Nephron (organoid): ENCODE measurements around the gene GSG1L.

Experiments
- H3K27ac Mint-ChIP-seq, 3 experiments: 2 replicates each; pipeline ENCODE4 v1.8.0; 2020; ENCODE audit warnings: mixed read lengths in 3 of 3, mild to moderate bottlenecking in 2 of 3, moderate library complexity in 1 of 3
- H3K27me3 Mint-ChIP-seq: 2 replicates; pipeline ENCODE4 v1.8.0; 2021; ENCODE audit warnings: low read depth, mild to moderate bottlenecking, moderate library complexity, mixed read lengths
- H3K36me3 Mint-ChIP-seq: 2 replicates; pipeline ENCODE4 v1.8.0; 2020; ENCODE audit warnings: low read depth, mixed read lengths
- H3K4me1 Mint-ChIP-seq: 2 replicates; pipeline ENCODE4 v1.8.0; 2020; ENCODE audit warnings: mixed read lengths
- H3K4me3 Mint-ChIP-seq, 3 experiments: 2 replicates each; pipeline ENCODE4 v1.8.0; 2020; ENCODE audit warnings: mild to moderate bottlenecking in 3 of 3, mixed read lengths in 3 of 3, moderate library complexity in 2 of 3
- H3K9me3 Mint-ChIP-seq: 2 replicates; pipeline ENCODE4 v1.8.0; 2020; ENCODE audit warnings: mixed read lengths
- CTCF ChIP-seq, 3 experiments: fragments of 200-600 bp; sonication (generic); IDR thresholded peaks; one replicate each; pipeline ENCODE4 v1.5.0; 2021; ENCODE audit warnings: antibody characterized with exemption in 3 of 3; ENCODE audit not compliant: unreplicated experiment in 3 of 3

GSG1L gene

GRCh38 chr16:28058839-28059589, 4.5 kb downstream of the GSG1L start:
- TF ChIP-seq CTCF (IDR thresholded peaks at IDR 0.05; ENCODE audit: unreplicated experiment in 3 of 3) = no peak
- Mint-ChIP-seq H3K4me1 (peaks cover 20% of the 10 kb centered on the region), H3K36me3 (no peaks in the 10 kb centered on the region), H3K9me3 (no peaks in the 10 kb centered on the region), H3K4me3 (no peak overlapping the region), H3K27ac (peak overlapping the region in 1 of 3 experiments; percentile 22), H3K27me3 (peaks cover 64% of the 10 kb centered on the region)

GRCh38 chr16:28057949-28058348, 5.6 kb downstream of the GSG1L start:
- H3K27ac Mint-ChIP-seq = no peak overlapping the region
- H3K9me3 Mint-ChIP-seq = no peaks in the 10 kb centered on the region
- TF ChIP-seq CTCF (IDR thresholded peaks at IDR 0.05; ENCODE audit: unreplicated experiment in 3 of 3) = no peak
- H3K4me1 Mint-ChIP-seq = peaks cover 25% of the 10 kb centered on the region
- peaks cover 62% of the 10 kb centered on the region for H3K27me3 Mint-ChIP-seq
- no peaks in the 10 kb centered on the region for H3K36me3 Mint-ChIP-seq
- H3K4me3 Mint-ChIP-seq = no peak overlapping the region

- no peak for TF ChIP-seq CTCF (IDR thresholded peaks at IDR 0.05; ENCODE audit: unreplicated experiment in 3 of 3)
- Mint-ChIP-seq H3K4me3 (no peak overlapping the region), H3K27ac (no peak overlapping the region), H3K36me3 (no peaks in the 10 kb centered on the region), H3K4me1 (peaks cover 5% of the 10 kb centered on the region), H3K27me3 (peaks cover 26% of the 10 kb centered on the region), H3K9me3 (peaks cover 4% of the 10 kb centered on the region)
These were observed 10.1 kb downstream of the GSG1L start for GRCh38 chr16:28053461-28053860.

GRCh38 chr16:28052274-28053128, 11.0 kb downstream of the GSG1L start:
- H3K36me3 Mint-ChIP-seq = no peaks in the 10 kb centered on the region
- H3K4me3 Mint-ChIP-seq = no peak overlapping the region
- peaks cover 6% of the 10 kb centered on the region for H3K9me3 Mint-ChIP-seq
- no peak for TF ChIP-seq CTCF (IDR thresholded peaks at IDR 0.05; ENCODE audit: unreplicated experiment in 3 of 3)
- H3K27me3 Mint-ChIP-seq = peaks cover 16% of the 10 kb centered on the region
- no peak overlapping the region for H3K27ac Mint-ChIP-seq
- peaks cover 5% of the 10 kb centered on the region for H3K4me1 Mint-ChIP-seq

GRCh38 chr16:28051486-28051885, 12.0 kb downstream of the GSG1L start:
- Mint-ChIP-seq H3K36me3 (no peaks in the 10 kb centered on the region), H3K4me3 (no peak overlapping the region), H3K9me3 (peaks cover 13% of the 10 kb centered on the region), H3K4me1 (peaks cover 5% of the 10 kb centered on the region), H3K27ac (no peak overlapping the region), H3K27me3 (peaks cover 7% of the 10 kb centered on the region)
- TF ChIP-seq CTCF (IDR thresholded peaks at IDR 0.05; ENCODE audit: unreplicated experiment in 3 of 3) = no peak
